OCI-LY1 (cell line): ENCODE results near the gene IRF1.

ENCODE experiments used
- CTCF ChIP-seq: fragments of 200-600 bp; sonication (generic), shearing (Covaris generic); IDR thresholded peaks from 2 replicates; pipeline ENCODE4 v1.5.1; 2017; ENCODE audit warnings: mild to moderate bottlenecking, antibody characterized with exemption, low read length, moderate library complexity, mixed read lengths
- EZH2 ChIP-seq: fragments of 200-600 bp; sonication (generic), shearing (Covaris generic); IDR thresholded peaks from 2 replicates; pipeline ENCODE4 v1.8.0; 2017; ENCODE audit warnings: borderline replicate concordance, mixed run types, mild to moderate bottlenecking, antibody characterized with exemption, low read length, moderate library complexity, mixed read lengths

- TF ChIP-seq CTCF, result no peak
- no peak for TF ChIP-seq EZH2
These were observed 55.9 kb downstream of the IRF1 start for GRCh38 chr5:132434416-132435286.
